Measurements from ENCODE around the gene GIMAP8. TPM values are rescaled to one million over a fixed set of nuclear protein-coding genes. Genes with fewer than 3 reads are reported as not detected.
A peak's percentile ranks its signal among the peaks of the same experiment; 100 is the strongest.

Gene GIMAP8
- total RNA-seq, 4 donors from 2014 or later: 0.38 to 12.2 (median 2.4) TPM

- intact Hi-C loops (cut with DNase I): loop anchor here (5.0 kb wide), 1 partner anchor 65 kb away; no protein-coding TSS in a partner anchor
- H3K4me3 ChIP-seq: no peak overlapping the region
- no peaks in the 10 kb centered on the region for H3K36me3 ChIP-seq
- H3K27me3 ChIP-seq: no peaks in the 10 kb centered on the region
- no peak overlapping the region for H3K27ac ChIP-seq
- 78 to 80% methylated on average over 17 of the region's 17 CpGs for WGBS, 2 donors
- peaks cover 0 to 8% (median 0%) of the 10 kb centered on the region in 3 donors for H3K4me1 ChIP-seq
- DNase-seq: no peak
- TF ChIP-seq, protein P1, sequence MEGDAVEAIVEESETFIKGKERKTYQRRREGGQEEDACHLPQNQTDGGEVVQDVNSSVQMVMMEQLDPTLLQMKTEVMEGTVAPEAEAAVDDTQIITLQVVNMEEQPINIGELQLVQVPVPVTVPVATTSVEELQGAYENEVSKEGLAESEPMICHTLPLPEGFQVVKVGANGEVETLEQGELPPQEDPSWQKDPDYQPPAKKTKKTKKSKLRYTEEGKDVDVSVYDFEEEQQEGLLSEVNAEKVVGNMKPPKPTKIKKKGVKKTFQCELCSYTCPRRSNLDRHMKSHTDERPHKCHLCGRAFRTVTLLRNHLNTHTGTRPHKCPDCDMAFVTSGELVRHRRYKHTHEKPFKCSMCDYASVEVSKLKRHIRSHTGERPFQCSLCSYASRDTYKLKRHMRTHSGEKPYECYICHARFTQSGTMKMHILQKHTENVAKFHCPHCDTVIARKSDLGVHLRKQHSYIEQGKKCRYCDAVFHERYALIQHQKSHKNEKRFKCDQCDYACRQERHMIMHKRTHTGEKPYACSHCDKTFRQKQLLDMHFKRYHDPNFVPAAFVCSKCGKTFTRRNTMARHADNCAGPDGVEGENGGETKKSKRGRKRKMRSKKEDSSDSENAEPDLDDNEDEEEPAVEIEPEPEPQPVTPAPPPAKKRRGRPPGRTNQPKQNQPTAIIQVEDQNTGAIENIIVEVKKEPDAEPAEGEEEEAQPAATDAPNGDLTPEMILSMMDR (IDR thresholded peaks at IDR 0.05): no peak
- no peak for TF ChIP-seq POLR2A (IDR thresholded peaks at IDR 0.05)
- H3K9me3 ChIP-seq: no peaks in the 10 kb centered on the region
These were observed 28.6 kb upstream of the GIMAP8 start for GRCh38 chr7:150421831-150422230.

GRCh38 chr7:150425670-150426069 is 24.8 kb upstream of the GIMAP8 start:
- Histone ChIP-seq H3K27me3 (no peaks in the 10 kb centered on the region), H3K4me1 (peaks cover 9 to 19% (median 10%) of the 10 kb centered on the region in 3 donors), H3K27ac (no peak overlapping the region), H3K9me3 (no peaks in the 10 kb centered on the region), H3K36me3 (no peaks in the 10 kb centered on the region), H3K4me3 (no peak overlapping the region)
- DNase-seq: no peak
- intact Hi-C loops (cut with DNase I): no loop called here
- 56 to 60% methylated on average over 4 of the region's 4 CpGs for WGBS, 2 donors
- no peak for TF ChIP-seq POLR2A (IDR thresholded peaks at IDR 0.05)
- TF ChIP-seq, protein P1 (IDR thresholded peaks at IDR 0.05): no peak

GRCh38 chr7:150428671-150429451 is 21.6 kb upstream of the GIMAP8 start:
- Histone ChIP-seq H3K27me3 (peaks cover 0 to 7% (median 0%) of the 10 kb centered on the region in 4 donors), H3K36me3 (no peaks in the 10 kb centered on the region), H3K27ac (peak overlapping the region in 1 of 4 donors; percentile 5), H3K4me1 (peaks cover 9 to 11% (median 10%) of the 10 kb centered on the region in 3 donors), H3K9me3 (no peaks in the 10 kb centered on the region), H3K4me3 (no peak overlapping the region)
- intact Hi-C loops (cut with DNase I): no loop called here
- TF ChIP-seq POLR2A (IDR thresholded peaks at IDR 0.05): no peak
- TF ChIP-seq, protein P1 (IDR thresholded peaks at IDR 0.05): no peak
- DNase-seq: no peak
- WGBS, 2 donors: 29 to 44% methylated on average over 3 to 8 of the region's 11 CpGs

GRCh38 chr7:150429699-150430098 is 20.7 kb upstream of the GIMAP8 start:
- intact Hi-C loops (cut with DNase I): no loop called here
- TF ChIP-seq POLR2A (IDR thresholded peaks at IDR 0.05): no peak
- TF ChIP-seq, protein P1 (IDR thresholded peaks at IDR 0.05): no peak
- DNase-seq: no peak

GRCh38 chr7:150430465-150431085 is 19.9 kb upstream of the GIMAP8 start:
- Histone ChIP-seq H3K27ac (no peak overlapping the region), H3K4me1 (peaks cover 9 to 11% (median 10%) of the 10 kb centered on the region in 3 donors), H3K36me3 (no peaks in the 10 kb centered on the region), H3K4me3 (no peak overlapping the region), H3K27me3 (peaks cover 0 to 7% (median 0%) of the 10 kb centered on the region in 4 donors), H3K9me3 (no peaks in the 10 kb centered on the region)
- WGBS, 2 donors: 63 to 91% methylated on average over 9 to 10 of the region's 14 CpGs
- TF ChIP-seq, protein P1 (IDR thresholded peaks at IDR 0.05): no peak
- no peak for TF ChIP-seq POLR2A (IDR thresholded peaks at IDR 0.05)
- intact Hi-C loops (cut with DNase I): no loop called here
- no peak for DNase-seq

More at GRCh38 chr7:150429699-150430098, 20.7 kb upstream of the GIMAP8 start:
- Histone ChIP-seq H3K4me1 (peaks cover 9 to 11% (median 10%) of the 10 kb centered on the region in 3 donors), H3K27me3 (peaks cover 0 to 7% (median 0%) of the 10 kb centered on the region in 4 donors), H3K27ac (no peak overlapping the region), H3K4me3 (no peak overlapping the region), H3K36me3 (no peaks in the 10 kb centered on the region), H3K9me3 (no peaks in the 10 kb centered on the region)
- 71 to 96% methylated on average over 5 of the region's 8 CpGs for WGBS, 2 donors
